DMS153 treated with DMSO at 0.1 percent for 48 hours (cell line): ENCODE measurements around the gene AKAP3.
A peak's percentile ranks its signal among the peaks of the same experiment; 100 is the strongest.

Experiments
- DNase-seq: peaks from one replicate; lab custom pipeline; 2025; ENCODE audit not compliant: unreplicated experiment; lab: John Stamatoyannopoulos, UW

Gene AKAP3

DNA sequence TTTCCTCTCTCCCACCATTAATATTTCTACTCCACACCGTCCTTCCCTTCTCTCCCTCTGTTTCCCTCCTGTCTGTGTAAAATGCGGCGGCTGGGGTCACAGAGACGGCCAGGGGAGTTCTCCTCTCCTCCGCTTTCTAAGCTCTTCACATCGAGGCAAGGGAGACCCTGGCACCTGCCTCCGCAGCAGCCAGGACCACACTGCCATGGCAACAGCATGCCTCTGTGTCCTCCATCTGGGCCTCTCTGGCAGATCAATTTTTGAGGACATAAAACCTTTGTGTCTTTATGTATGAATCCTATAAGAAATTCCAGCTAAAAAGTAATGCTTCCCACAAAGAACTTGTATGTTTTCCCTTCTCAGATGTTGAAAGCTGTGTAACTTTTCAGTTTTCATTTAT lies 45.4 kb downstream of the AKAP3 start:
- DNase-seq: no peak

- DNase-seq: no peak
Measured at GRCh38 chr12:4595881-4596280, 53.0 kb downstream of the AKAP3 start.

GRCh38 chr12:4591180-4591687 lies 57.6 kb downstream of the AKAP3 start:
- DNase-seq: no peak

- DNase-seq: no peak
Measured at GRCh38 chr12:4589941-4590340, 58.9 kb downstream of the AKAP3 start.

DNA sequence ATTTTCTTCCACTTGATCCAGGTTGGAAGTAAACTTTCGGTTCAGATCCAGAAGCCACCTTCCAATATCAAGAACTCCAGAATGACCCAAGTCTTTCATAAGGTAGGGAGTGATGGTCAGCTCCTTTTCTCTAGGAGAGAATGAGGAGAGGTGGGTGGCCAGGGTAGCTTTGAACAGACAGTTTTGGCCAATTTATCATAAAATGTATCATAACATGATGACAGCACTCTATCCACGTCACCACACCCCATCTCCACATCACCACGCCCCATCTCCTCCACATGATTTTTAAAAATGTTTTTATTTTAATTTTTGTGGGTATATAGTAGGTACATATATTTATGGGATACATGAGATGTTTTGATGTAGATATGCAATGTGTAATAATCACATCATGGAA lies 59.9 kb downstream of the AKAP3 start:
- no peak for DNase-seq

DNA sequence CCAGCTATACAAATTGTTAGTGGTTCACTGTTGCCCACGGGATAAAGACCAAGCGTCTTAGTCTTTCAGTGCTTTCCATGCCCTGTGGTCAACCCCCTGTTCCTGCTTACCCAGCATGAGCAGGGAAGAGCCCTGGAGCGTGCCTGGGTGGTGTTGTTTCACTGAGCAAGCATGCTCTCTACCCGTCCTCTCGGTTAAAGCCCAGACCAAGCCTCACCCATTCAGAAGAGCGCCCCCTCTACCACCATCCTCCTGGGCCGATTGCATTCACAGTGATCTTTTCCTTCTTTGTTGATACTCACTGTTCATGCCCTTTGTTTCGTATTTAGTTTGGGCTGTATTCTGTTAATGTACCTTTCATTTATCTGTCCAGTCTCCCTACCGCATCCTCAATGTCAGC lies 61.7 kb downstream of the AKAP3 start:
- no peak for DNase-seq

DNA sequence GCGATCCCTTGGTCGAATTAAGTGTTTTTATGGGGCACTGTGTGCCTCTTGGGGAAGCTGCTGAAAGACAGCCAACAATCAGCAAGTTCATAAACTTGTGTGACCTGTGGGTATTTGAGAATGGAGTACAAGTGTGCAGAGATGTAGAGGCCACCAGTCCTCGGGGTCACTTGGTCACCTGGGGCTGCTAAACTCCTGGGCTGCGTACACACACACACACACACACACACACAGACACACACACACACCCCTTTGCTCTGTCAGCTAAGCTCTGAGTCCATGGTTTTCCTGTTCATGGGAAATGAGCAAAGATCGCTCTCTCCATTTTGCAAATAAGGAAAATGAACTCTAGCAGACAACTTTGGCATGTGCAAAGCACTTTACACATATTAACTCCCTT lies 62.4 kb downstream of the AKAP3 start:
- DNase-seq: no peak

DNA sequence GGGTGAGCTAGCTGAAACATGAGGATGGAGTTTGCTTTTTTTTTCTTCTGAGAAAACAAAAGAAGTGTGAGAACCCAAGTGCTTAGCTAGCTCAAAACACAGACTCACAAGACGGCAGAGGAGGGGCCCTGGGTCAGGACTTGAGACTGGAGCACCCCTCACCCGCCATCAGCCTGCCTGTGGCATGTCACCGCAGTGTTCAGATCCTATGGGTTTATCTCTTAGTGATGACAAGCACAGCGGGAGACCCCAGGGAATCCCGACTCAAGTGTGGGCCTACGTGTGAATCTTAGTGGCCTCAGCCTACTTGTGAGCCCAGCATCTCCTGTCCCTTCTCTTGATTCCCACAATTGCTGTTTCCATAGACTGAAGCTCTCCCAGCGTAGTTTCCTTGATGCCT lies 64.0 kb downstream of the AKAP3 start:
- no peak for DNase-seq

GRCh38 chr12:4584281-4584680 lies 64.6 kb downstream of the AKAP3 start:
- DNase-seq: no peak

GRCh38 chr12:4580281-4580688 lies 68.6 kb downstream of the AKAP3 start:
- no peak for DNase-seq

DNA sequence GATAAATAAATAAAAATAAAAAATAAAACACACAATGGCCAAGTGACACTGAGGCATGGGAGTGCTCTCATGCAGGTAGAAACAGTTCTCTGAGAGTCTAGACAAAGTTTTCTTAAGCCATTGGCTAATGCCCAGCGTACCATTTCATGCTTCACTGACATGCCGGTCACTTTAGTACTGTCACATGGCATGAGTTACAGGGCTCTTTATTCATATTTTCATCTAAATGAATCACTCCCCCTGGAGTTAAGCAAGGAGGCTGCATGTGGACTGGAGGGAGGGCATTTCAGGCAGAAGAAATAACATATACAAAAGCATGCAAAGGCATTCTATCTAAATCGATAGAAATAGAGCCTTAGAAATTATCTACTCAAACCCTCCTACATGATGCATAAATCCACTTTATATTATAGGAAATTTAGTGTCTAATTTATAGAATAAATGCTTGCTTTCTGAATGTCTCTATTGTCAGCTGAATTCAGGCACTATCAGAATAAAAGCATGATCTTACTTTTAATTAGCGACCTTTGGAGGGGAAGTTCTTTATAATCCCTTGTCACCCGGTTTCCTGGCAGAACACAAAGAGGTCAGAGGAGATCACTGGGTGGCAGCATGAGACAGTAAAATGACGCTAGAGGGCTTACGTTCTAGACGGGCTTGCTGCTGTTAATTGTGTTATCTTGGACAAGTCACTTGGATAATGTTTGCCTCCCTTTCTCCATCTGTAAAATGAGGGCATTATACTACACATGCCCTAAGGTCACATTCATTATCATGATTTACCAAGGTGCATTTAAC lies 69.3 kb downstream of the AKAP3 start:
- peak; percentile 25 for DNase-seq

- DNase-seq: no peak
Measured at GRCh38 chr12:4572680-4573079, 76.2 kb downstream of the AKAP3 start.

DNA sequence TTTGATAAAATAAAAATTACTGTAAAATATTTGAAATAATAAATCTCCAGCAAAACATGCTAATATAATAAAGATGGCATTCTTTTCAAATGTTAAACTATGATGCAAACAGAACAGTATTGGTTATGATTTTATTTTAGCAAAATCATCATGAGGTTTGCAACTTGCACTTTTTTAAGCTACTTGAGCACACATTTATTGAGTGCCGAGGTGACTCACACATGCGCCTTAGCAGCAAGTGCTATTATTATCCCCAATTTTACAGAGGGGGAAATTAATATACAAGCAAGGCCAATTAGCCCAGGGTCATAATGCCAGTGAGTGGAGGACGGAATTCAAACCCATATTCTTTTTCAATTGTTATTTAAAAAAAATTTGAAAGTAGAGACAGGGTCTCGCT lies 79.6 kb downstream of the AKAP3 start:
- DNase-seq: no peak

- no peak for DNase-seq
Measured at GRCh38 chr12:4567073-4567881, 81.6 kb downstream of the AKAP3 start.

GRCh38 chr12:4566474-4566873 lies 82.4 kb downstream of the AKAP3 start:
- DNase-seq: no peak
